ENCODE measurements around the gene RAB8B.

DNA sequence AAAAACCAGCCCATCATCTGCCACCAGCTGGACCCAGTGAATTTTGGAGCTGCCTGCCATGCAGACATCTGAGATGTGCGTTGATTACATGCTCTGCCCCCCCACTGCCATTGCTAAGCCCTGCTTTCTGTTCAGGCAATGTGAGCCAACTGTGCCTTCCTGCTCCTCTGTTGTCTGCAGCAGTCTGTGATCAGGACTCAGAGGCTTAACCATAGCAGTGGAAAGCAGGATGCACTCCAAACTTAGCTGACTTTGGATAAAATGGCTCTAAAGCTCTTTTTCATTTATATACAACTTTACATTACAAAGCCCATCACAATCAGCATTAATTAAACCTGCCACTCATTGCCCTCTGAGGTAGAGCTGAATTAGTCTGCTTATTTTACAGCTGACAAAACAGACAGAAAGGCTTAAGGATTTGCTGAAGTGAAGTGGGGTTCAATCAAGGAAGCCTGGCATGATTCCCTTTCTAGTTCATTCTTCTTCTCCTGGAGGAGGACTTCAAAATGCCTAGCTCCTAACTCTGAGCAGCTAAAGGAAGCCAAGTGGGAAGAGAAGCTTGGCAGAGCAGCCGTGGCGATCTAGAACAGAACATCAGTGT lies 16.5 kb upstream of the RAB8B start:
- TF ChIP-seq GATAD2B (conservative IDR thresholded peaks at IDR 0.05; ENCODE audit: low read depth): no peak
- TF ChIP-seq SUZ12 (IDR thresholded peaks at IDR 0.05; ENCODE audit: unreplicated experiment): no peak
- TF ChIP-seq MYC (IDR thresholded peaks at IDR 0.05; ENCODE audit: insufficient read depth, insufficient read length, insufficient replicate concordance, low read length, severe bottlenecking): no peak
- no peak for TF ChIP-seq ASH2L (IDR thresholded peaks at IDR 0.05; ENCODE audit: borderline replicate concordance, low read depth)
- TF ChIP-seq KAT2A (conservative IDR thresholded peaks at IDR 0.05; ENCODE audit: control insufficient read depth, low read depth, low read length): no peak
- TF ChIP-seq NR2C2 (IDR thresholded peaks at IDR 0.05; ENCODE audit: borderline replicate concordance, control insufficient read depth, insufficient read length, low read depth): no peak
- no peak for TF ChIP-seq EZH2 (IDR thresholded peaks at IDR 0.05; ENCODE audit: borderline replicate concordance, control insufficient read depth, low read depth, low read length)
- TF ChIP-seq, protein P1, sequence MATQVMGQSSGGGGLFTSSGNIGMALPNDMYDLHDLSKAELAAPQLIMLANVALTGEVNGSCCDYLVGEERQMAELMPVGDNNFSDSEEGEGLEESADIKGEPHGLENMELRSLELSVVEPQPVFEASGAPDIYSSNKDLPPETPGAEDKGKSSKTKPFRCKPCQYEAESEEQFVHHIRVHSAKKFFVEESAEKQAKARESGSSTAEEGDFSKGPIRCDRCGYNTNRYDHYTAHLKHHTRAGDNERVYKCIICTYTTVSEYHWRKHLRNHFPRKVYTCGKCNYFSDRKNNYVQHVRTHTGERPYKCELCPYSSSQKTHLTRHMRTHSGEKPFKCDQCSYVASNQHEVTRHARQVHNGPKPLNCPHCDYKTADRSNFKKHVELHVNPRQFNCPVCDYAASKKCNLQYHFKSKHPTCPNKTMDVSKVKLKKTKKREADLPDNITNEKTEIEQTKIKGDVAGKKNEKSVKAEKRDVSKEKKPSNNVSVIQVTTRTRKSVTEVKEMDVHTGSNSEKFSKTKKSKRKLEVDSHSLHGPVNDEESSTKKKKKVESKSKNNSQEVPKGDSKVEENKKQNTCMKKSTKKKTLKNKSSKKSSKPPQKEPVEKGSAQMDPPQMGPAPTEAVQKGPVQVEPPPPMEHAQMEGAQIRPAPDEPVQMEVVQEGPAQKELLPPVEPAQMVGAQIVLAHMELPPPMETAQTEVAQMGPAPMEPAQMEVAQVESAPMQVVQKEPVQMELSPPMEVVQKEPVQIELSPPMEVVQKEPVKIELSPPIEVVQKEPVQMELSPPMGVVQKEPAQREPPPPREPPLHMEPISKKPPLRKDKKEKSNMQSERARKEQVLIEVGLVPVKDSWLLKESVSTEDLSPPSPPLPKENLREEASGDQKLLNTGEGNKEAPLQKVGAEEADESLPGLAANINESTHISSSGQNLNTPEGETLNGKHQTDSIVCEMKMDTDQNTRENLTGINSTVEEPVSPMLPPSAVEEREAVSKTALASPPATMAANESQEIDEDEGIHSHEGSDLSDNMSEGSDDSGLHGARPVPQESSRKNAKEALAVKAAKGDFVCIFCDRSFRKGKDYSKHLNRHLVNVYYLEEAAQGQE (IDR thresholded peaks at IDR 0.05; ENCODE audit: low read depth, low read length): no peak

Measured in GM12878 (cell line).